ENCODE data around the gene PRKACA.
"Not testable (repeated sequence)": the region's sequence is repeated elsewhere in the genome, so short reads cannot be mapped to it uniquely, and the experiment has no call there.

The PRKACA gene

DNA sequence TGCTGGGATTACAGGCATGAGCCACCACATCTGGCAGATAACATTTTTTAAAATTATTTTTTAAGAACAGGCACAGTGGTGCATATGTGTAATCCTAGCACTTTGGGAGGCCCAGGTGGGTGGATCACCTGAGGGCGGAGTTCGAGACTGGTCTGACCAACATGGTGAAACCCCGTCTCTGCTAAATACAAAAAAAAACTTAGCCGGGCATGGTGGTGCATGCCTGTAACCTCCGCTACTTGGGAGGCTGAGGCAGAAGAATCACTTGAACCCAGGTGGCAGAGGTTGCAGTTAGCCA lies 55.1 kb downstream of the PRKACA start:
- no peak for DNase-seq

GRCh38 chr19:14061751-14062557 lies 55.6 kb downstream of the PRKACA start, which contains the start of gene PALM3:
TSS of gene PALM3 (minus strand) at chr19:14062076. CDS start at chr19:14061980, 96 bp downstream.
- DNase-seq: no peak

DNA sequence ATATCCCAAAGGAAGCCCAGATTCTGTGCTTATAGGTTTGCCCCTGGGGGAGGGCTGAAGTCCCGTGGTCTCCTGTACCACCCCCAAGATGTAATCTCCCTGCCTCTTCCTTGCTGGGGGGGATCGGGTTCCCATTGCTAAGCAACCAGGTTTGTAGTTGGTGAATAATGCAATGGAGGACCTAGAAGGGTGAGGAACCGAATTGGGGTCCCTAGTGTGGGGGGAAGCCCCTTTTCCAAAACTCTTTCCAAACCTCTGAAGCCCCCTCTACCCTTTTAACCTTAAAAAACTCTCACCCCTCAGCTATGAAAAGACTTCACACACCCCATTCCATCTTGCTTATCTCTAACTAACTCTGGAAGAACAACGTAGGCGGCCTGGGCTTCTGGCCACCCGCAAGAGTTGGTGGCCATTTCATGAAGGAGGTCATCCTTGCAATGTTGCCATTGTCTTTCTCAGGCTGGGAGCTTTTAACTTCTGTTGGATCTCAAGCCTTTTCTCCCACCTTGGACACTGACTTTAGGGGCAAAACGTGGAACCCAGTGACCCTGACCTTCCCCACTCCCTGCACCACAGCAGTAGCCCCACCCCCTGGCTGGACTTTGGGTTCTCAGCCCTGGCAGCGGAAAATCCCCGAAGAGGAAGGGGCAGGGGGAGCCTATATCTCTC lies 56.3 kb downstream of the PRKACA start:
- no peak for DNase-seq

DNA sequence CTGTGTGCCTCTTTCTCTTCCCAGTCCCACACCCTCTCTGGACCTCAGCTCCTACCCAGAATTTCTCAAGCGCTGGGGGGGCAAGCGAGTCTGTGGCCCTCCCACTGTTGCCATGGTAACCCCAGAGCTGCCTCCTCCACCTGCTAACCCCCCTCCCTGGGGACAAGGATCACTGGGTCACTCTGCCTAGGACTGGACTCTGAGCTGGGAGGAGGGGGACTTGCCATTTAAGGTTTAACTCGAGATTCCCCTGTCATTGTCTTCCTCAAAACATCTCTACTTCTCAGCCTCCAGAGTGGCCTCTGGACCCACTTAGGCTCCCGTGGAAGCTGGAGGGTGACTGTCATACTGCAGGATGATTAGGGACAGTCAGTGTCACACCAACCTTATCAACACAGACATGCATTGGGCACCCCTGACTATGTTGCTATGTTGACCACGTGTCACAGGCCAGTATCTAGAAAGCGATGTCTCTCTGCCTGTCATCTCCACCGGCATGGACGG lies 57.9 kb downstream of the PRKACA start:
- no peak for DNase-seq

DNA sequence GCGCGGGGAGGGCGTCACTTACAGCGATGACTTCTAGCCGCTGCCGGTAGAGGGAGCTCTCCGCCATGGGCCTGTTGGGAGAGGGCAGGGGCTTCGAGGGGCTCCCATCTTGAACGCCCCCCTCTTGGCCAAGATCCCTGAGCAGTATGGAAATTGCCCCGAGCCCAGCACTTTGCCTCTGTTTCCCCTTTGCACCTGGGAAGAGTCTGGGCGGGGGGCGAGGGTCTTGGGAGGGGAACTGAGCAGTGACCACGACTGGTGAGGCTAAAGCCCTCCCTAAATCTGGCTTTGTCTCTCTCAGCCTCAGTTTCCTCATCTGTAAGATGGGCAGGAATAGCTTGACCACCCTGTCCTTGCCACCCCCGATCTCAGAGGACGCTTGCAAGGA lies 58.5 kb downstream of the PRKACA start:
- no peak for DNase-seq

DNA sequence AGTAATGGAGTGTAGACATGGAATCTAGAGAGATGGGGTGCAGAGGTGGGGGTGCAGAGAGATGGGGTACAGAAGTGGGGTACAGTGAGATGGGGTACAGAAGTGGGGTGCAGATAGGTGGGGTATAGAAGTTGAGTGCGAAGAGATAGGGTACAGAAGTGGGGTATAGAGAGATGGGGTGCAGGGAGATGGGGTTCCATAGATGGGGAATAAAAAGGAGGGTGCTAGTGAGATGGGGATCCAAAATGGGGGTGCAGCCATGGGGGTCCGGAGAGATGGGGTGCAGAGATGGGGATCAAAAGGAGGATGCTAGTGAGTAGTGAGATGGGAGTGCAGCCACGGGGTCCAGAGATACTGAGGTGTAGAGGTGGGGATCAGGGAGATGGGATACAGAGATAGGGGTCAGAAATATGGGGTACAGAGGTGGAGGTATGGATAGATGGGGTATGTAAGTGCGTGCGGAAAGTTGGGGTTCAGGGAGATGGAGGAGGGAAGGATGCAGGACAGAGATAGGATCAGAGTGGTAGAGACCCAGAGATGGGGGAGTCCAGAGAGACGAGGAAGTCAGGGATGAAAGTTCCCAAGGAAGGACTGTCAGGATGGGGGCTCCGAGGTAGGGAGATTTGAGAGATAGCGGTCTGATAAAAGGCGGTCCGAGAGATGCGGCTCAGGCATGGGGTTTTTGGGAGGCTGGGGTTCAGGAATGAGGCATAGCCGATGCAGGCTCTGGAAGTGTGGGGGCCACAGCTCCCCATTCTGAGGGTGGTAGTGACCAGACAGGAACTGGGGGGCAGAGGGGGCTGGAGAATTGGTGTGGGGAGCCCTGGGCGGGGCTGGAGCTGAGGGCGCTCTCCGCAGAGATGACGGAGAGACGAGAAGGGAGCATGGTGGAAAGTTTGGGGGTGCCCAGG lies 59.1 kb downstream of the PRKACA start:
- no peak for DNase-seq

DNA sequence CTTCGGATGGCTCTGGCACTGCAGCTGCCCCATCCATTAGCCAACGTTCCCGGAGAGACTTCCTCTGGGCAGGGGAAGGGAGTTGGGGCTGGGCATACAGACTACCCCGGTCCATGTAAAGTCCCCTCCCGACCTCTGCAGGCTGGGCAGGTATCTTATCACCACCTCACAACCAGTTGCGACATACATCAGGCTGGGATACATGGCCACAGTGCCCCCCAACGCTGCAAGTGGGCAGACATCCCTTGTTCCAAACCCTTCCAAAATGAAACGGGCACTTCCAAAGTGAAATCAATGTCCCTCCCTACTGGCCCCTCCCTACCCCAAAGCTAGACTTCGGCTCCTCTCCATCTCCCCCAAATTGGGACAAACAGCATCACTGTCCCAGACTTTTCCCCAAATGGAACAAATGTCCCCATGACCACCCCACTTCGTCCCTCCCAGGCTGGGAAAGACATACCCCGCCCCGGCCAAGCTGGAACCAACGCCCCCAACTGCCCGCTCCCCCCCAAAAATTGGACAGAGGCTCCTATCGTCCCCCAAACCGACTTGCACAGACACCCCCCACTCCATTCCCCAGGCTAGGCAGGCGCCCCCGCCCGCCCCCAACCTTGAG lies 60.7 kb downstream of the PRKACA start:
- no peak for DNase-seq

GRCh38 chr19:14056069-14056666 lies 61.4 kb downstream of the PRKACA start:
- no peak for DNase-seq

GRCh38 chr19:14055396-14055795 lies 62.2 kb downstream of the PRKACA start:
- no peak for DNase-seq

GRCh38 chr19:14054721-14055120 lies 62.8 kb downstream of the PRKACA start:
- no peak for DNase-seq

GRCh38 chr19:14054099-14054498 lies 63.5 kb downstream of the PRKACA start:
- DNase-seq: no peak

DNA sequence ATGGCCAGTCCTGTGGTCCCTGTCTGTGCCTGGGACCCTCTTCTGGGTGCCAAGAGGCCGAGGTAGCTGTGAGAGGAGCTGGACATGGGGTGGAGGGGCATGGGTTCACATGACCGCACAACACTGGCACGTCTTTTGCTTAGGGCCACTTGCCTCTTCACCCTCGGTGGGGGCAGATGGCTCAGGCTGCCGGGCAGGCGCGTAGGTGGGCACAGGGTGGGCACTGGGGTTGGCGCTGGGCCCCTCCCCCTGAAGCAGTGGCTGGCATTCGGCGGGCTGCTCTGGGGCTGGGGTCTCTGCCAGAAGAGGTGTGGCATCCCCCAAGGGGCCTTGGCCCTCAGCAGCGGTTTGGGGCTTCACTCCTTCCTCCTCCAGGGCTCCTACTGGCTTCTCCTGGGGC lies 64.1 kb downstream of the PRKACA start:
- no peak for DNase-seq

DNA sequence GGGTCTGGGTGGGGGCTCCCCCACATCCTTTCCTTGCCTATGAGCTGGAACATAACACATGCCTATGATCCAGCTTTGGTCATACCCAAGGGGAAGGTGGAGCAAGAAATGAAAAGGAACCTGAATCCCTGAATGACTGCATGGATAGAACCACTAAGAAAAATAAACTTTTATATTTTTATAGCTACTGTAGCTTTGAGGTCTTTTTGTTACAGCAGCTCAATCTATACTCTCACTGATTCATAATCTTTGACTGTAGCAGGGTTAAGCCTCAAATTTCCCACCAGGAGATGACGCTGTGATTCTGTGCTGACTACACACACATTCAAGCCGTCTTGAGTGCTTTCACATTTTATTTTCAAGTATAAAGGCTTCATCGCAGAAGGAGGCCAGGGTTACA lies 64.5 kb downstream of the PRKACA start:
- no peak for DNase-seq

GRCh38 chr19:14052470-14052869 lies 65.1 kb downstream of the PRKACA start:
- no peak for DNase-seq

- DNase-seq: no peak
Observed at GRCh38 chr19:14051980-14052379, 65.6 kb downstream of the PRKACA start.

DNA sequence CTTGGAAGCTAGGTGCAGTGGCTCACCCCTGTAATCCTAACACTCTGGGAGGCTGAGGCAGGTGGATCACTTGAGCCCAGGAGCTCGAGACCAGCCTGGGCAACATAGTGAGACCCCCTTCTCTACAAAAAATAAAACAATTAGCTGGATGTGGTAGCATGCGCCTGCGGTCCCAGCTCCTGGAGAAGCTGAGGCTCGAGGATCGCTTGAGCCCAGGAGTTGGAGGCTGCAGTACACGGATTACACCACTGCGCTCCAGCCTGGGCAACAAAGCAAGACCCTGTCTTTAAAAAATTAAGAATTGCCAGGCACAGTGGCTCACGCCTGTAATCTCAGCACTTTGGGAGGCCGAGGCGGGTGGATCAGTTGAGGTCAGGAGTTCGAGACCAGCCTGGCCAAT lies 66.6 kb downstream of the PRKACA start:
- not testable (repeated sequence) for DNase-seq

DNA sequence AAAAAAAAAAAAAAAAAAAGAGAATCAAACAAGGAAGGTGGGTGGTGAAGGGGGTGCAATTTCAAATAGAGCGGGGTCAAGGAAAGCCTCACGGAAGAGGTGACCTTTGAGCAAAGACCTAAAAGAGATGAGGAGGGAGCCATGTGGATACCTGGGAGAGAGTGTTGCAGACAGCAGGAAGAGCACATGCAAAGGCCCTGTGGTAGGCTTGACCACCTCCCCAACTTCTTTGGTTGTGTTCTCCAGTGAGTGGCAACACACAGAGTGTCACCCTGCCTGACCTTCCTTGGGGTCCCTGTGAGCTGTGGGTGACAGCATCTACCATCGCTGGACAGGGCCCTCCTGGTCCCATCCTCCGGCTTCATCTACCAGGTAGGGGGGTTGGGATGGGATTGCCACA lies 67.0 kb downstream of the PRKACA start:
- no peak for DNase-seq

DNA sequence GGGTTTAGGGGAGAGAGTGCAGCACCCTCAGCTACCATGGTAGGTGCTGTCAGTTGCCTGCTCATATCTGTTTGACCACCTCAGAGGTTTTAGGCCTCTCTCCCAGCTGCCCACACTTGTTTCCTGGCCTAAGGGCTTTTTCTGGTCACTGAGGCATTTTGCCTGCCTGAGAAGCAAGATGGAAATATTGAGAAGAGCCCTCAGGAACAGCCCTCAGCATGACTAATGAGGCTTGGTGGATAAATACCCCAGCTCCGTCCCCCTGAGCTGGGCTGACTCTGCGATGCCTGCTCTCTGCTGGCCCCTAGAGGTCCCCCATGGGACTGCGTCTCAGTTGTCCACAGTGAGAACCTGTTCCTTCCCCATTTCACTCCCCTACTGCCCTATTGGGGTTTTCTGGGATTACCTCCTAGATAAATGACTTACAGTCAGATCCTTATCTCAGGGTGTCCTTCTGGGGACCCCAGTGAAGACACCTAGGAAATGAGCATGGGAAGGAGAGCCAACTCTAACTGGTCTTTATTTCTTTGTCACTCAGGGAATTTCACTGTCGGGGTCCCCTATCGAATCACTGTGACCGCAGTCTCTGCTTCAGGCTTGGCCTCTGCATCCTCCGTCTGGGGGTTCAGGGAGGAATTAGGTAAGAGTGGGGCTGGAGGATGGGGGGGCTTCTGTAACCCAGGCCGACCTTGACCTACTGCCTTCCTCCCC lies 69.0 kb downstream of the PRKACA start:
- peak; percentile 35 for DNase-seq

DNA sequence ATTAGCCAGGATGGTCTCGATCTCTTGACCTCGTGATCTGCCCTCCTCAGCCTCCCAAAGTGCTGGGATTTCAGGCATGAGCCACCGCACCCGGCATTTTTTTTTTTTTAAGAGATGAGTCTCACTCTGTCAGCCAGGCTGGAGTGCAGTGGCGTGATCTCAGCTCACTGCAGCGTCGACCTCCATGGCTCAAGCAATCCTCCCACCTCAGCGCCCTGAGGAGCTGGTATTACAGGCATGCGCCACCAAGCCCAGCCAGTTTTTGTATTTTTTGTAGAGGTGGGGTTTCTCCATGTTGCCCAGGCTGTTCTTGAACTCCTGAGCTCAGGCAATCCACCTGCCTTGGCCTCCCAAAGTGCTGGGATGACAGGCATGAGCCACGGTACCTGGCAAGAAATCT lies 69.7 kb downstream of the PRKACA start:
- DNase-seq: not testable (repeated sequence)

GRCh38 chr19:14042659-14043608 lies 74.6 kb downstream of the PRKACA start:
- not testable (repeated sequence) for DNase-seq

Measured in NCI-H2171 treated with DMSO at 0.1 percent for 48 hours (cell line).